ENCODE measurements around the gene ABCC1. TPM values are rescaled to one million over a fixed set of nuclear protein-coding genes. Genes with fewer than 3 reads are reported as not detected.
"Not testable (repeated sequence)": the region's sequence is repeated elsewhere in the genome, so short reads cannot be mapped to it uniquely, and the experiment has no call there.

Gene ABCC1
- polyA plus RNA-seq, 1 donor from 2014 or later, result 3.0 TPM

GRCh38 chr16:16102738-16103137, 153.3 kb downstream of the ABCC1 start:
- H4K20me1 ChIP-seq (ENCODE audit: insufficient read depth), result no peaks in the 10 kb centered on the region
- H3K9me3 ChIP-seq (ENCODE audit: low read length), result no peaks in the 10 kb centered on the region
- no peak overlapping the region for H3K4me2 ChIP-seq (ENCODE audit: low read length)
- no peaks in the 10 kb centered on the region for H3F3A ChIP-seq (ENCODE audit: insufficient read depth, low read length, poor library complexity, severe bottlenecking)
- H3K27ac ChIP-seq (ENCODE audit: low read length), result no peak overlapping the region
- no peak overlapping the region for H3K4me3 ChIP-seq (ENCODE audit: low read length)
- no peak overlapping the region for H3K9ac ChIP-seq (ENCODE audit: low read length)
- no peaks in the 10 kb centered on the region for H3K9me2 ChIP-seq (ENCODE audit: insufficient read depth, low read length)
- no peak overlapping the region for H2AFZ ChIP-seq (ENCODE audit: low read depth, low read length)
- no peak for TF ChIP-seq TAF1 (IDR thresholded peaks at IDR 0.05; ENCODE audit: low read depth)
- no peak for TF ChIP-seq EP300 (conservative IDR thresholded peaks at IDR 0.05; ENCODE audit: poor library complexity, severe bottlenecking)
- no peak for TF ChIP-seq SMC3 (conservative IDR thresholded peaks at IDR 0.05; ENCODE audit: poor library complexity)
- TF ChIP-seq RAD21 (conservative IDR thresholded peaks at IDR 0.05), result no peak
- TF ChIP-seq MXI1 (conservative IDR thresholded peaks at IDR 0.05; ENCODE audit: poor library complexity, severe bottlenecking), result no peak
- TF ChIP-seq POLR2AphosphoS5 (IDR thresholded peaks at IDR 0.05), result no peak
- TF ChIP-seq CTCF (IDR thresholded peaks at IDR 0.05; ENCODE audit: poor library complexity, severe bottlenecking), result no peak
- TF ChIP-seq REST (IDR thresholded peaks at IDR 0.05; ENCODE audit: borderline replicate concordance), result no peak
- no peak for TF ChIP-seq EZH2 (IDR thresholded peaks at IDR 0.05; ENCODE audit: borderline replicate concordance, insufficient read depth, low read length, poor library complexity, severe bottlenecking)
- H3K36me3 ChIP-seq (ENCODE audit: insufficient read depth, low read length), result no peaks in the 10 kb centered on the region
- no peaks in the 10 kb centered on the region for H3K79me2 ChIP-seq (replicated peaks; ENCODE audit: insufficient read depth, low read length)
- no peaks in the 10 kb centered on the region for H3K27me3 ChIP-seq (ENCODE audit: insufficient read depth, low read depth, low read length)

GRCh38 chr16:16104132-16104803, 154.9 kb downstream of the ABCC1 start:
- H3K4me3 ChIP-seq (ENCODE audit: low read length); H2AFZ ChIP-seq (ENCODE audit: low read depth, low read length); H3K9me3 ChIP-seq (ENCODE audit: low read length); H3F3A ChIP-seq (ENCODE audit: insufficient read depth, low read length, poor library complexity, severe bottlenecking); H3K79me2 ChIP-seq (replicated peaks; ENCODE audit: insufficient read depth, low read length); H3K4me2 ChIP-seq (ENCODE audit: low read length); H3K9me2 ChIP-seq (ENCODE audit: insufficient read depth, low read length); H3K9ac ChIP-seq (ENCODE audit: low read length); H4K20me1 ChIP-seq (ENCODE audit: insufficient read depth); H3K36me3 ChIP-seq (ENCODE audit: insufficient read depth, low read length); H3K27me3 ChIP-seq (ENCODE audit: insufficient read depth, low read depth, low read length); H3K27ac ChIP-seq (ENCODE audit: low read length): not testable (repeated sequence)

GRCh38 chr16:16104804-16105141, 155.4 kb downstream of the ABCC1 start:
- not testable (repeated sequence) for H3K36me3 ChIP-seq (ENCODE audit: insufficient read depth, low read length); H3K27ac ChIP-seq (ENCODE audit: low read length); H3K9me3 ChIP-seq (ENCODE audit: low read length); H2AFZ ChIP-seq (ENCODE audit: low read depth, low read length); H3K4me3 ChIP-seq (ENCODE audit: low read length); H3F3A ChIP-seq (ENCODE audit: insufficient read depth, low read length, poor library complexity, severe bottlenecking); H3K9ac ChIP-seq (ENCODE audit: low read length); H3K4me2 ChIP-seq (ENCODE audit: low read length); H3K27me3 ChIP-seq (ENCODE audit: insufficient read depth, low read depth, low read length); H3K9me2 ChIP-seq (ENCODE audit: insufficient read depth, low read length); H4K20me1 ChIP-seq (ENCODE audit: insufficient read depth); H3K79me2 ChIP-seq (replicated peaks; ENCODE audit: insufficient read depth, low read length)
